ENCODE measurements around the gene RSBN1. TPM values are rescaled to one million over a fixed set of nuclear protein-coding genes. Genes with fewer than 3 reads are reported as not detected.
"Not testable (repeated sequence)": the region's sequence is repeated elsewhere in the genome, so short reads cannot be mapped to it uniquely, and the experiment has no call there.

RSBN1 gene
- total RNA-seq, 3 donors from 2014 or later = 24.1 to 36.5 (median 28.3) TPM

DNA sequence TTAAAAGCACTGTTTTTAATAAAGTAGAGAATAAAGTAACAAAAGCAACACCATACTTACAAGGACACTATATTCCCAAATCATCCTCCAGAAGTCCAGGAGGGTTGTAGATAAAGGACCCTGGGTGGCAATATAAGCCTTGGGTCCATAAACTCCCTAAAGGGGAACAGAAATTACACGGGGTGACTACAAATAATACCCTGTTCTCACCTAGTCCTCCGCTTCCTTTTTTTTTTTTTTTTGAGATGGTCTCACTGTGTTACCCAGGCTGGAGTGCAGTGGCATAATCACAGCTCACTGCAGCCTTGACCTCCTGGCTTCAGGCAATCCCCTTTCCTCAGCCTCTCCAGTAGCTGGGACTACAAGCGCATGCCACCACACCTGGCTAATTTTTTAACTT is 46.1 kb upstream of the RSBN1 start:
- TF ChIP-seq CTCF (IDR thresholded peaks at IDR 0.05) = no peak
- intact Hi-C loops (cut with DNase I, micrococcal nuclease) = no loop called here
- ATAC-seq = peak; percentile 45
- no peak for DNase-seq
- H3K36me3 ChIP-seq (ENCODE audit: low read depth) = no peaks in the 10 kb centered on the region
- no peak overlapping the region for H3K4me3 ChIP-seq
- H3K9me3 ChIP-seq = no peaks in the 10 kb centered on the region
- H3K4me1 ChIP-seq (ENCODE audit: low read depth) = no peaks in the 10 kb centered on the region

GRCh38 chr1:113857776-113858175 is 45.5 kb upstream of the RSBN1 start:
- Histone ChIP-seq H3K4me1 (ENCODE audit: low read depth) (no peaks in the 10 kb centered on the region), H3K4me3 (no peak overlapping the region), H3K36me3 (ENCODE audit: low read depth) (no peaks in the 10 kb centered on the region), H3K9me3 (no peaks in the 10 kb centered on the region)
- no peak for ATAC-seq
- intact Hi-C loops (cut with DNase I, micrococcal nuclease) = no loop called here
- TF ChIP-seq CTCF (IDR thresholded peaks at IDR 0.05) = no peak
- no peak for DNase-seq

DNA sequence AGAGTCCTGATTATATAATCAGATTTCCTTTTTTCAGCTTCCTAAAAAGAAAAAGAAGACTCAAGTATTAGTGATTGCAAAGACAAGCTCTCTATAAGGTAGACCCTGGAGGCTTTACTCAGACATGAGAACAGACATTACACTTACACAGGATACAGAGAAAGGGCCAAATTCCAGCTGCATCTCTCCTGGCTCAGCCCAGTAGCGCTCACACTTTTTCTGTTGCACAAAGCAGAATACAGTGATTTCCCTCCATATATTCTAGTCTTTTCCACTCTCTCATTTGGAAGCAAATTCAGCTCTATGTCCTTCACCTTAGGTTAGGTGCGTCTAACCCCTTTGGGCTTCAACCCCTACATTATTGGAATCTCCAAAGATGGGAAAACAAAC is 44.1 kb upstream of the RSBN1 start:
- no peaks in the 10 kb centered on the region for H3K9me3 ChIP-seq
- no peak for TF ChIP-seq CTCF (IDR thresholded peaks at IDR 0.05)
- no peak for DNase-seq
- H3K4me3 ChIP-seq = no peak overlapping the region
- ATAC-seq = no peak
- no peaks in the 10 kb centered on the region for H3K4me1 ChIP-seq (ENCODE audit: low read depth)
- no peaks in the 10 kb centered on the region for H3K36me3 ChIP-seq (ENCODE audit: low read depth)
- intact Hi-C loops (cut with DNase I, micrococcal nuclease) = no loop called here

GRCh38 chr1:113855630-113856400 is 43.5 kb upstream of the RSBN1 start:
- DNase-seq (no peak), ATAC-seq (no peak)
- Histone ChIP-seq H3K4me3 (no peak overlapping the region), H3K4me1 (ENCODE audit: low read depth) (no peaks in the 10 kb centered on the region), H3K9me3 (no peaks in the 10 kb centered on the region), H3K36me3 (ENCODE audit: low read depth) (no peaks in the 10 kb centered on the region)
- intact Hi-C loops (cut with DNase I, micrococcal nuclease) = no loop called here
- no peak for TF ChIP-seq CTCF (IDR thresholded peaks at IDR 0.05)

DNA sequence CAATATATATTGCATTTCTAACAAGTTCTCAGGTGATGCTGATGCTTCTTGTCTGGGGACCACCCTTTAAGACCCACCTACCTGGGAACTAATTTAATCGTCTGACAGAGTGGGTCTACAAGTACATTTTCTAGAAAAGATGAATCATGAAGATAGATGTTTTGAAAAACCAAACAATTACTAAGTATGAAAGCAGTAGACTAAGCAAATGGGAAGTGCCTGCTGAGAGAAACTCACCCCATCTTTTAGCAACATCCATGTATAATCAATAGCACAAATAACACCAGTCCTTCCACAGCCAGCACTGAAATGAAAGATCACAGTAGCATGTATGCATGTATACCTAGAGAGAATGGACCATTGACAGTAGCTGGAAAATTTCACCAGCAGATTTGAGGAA is 42.0 kb upstream of the RSBN1 start:
- Histone ChIP-seq H3K36me3 (ENCODE audit: low read depth) (no peaks in the 10 kb centered on the region), H3K9me3 (no peaks in the 10 kb centered on the region), H3K4me1 (ENCODE audit: low read depth) (no peaks in the 10 kb centered on the region), H3K4me3 (no peak overlapping the region)
- intact Hi-C loops (cut with DNase I, micrococcal nuclease) = no loop called here
- no peak for TF ChIP-seq CTCF (IDR thresholded peaks at IDR 0.05)
- ATAC-seq (no peak), DNase-seq (no peak)

GRCh38 chr1:113852694-113853093 is 40.4 kb upstream of the RSBN1 start:
- H3K36me3 ChIP-seq (ENCODE audit: low read depth); DNase-seq; intact Hi-C loops (cut with DNase I, micrococcal nuclease); H3K9me3 ChIP-seq; H3K4me3 ChIP-seq; ATAC-seq; H3K4me1 ChIP-seq (ENCODE audit: low read depth): not testable (repeated sequence)
